Superior temporal gyrus (tissue), 1 donor: Measurements from ENCODE around the gene GAS2L1.

Source experiments
- DNase-seq: peaks from one replicate; pipeline ENCODE4 v3.0.0-alpha.2; 2016; ENCODE audit errors: extremely low spot score

GAS2L1 gene

GRCh38 chr22:29275167-29275566, 31.3 kb upstream of the GAS2L1 start:
- no peak for DNase-seq

DNA sequence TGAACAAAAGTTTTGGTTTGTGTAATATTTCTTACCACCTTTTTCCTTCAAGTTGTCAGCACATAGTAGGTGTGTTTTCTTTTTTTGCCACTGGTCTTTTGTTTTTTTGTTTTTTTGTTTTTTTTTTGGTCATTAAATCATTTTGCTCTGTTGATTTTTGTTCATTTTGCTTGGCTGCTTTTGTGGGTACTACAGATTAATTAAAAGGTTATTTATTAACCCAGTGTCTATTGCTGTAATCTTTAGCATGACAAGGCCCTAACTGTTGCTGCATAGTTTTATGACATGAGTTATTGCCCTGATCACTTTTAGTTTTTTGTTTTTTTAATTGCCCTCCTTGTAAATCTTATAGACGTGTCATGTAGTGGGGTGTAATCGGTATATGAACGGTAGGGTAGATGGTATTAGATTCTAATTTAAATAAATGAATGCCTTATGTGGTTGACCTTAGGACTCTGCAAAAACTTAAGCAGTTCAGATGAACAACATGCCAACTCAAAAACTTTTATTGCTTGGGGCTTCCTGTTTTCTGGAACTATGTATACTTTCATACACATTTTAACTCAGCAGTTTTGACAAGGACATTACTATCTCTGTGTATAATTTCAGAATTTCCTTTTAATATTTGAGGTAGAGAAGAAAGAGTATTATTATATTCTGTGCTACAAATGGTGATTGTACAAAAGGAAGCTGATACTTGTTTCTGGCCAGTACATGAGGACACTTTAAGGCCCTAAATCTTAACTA, 30.5 kb upstream of the GAS2L1 start:
- no peak for DNase-seq

GRCh38 chr22:29277927-29278326, 28.5 kb upstream of the GAS2L1 start:
- no peak for DNase-seq

GRCh38 chr22:29284196-29284595, 22.3 kb upstream of the GAS2L1 start:
- DNase-seq, result no peak

DNA sequence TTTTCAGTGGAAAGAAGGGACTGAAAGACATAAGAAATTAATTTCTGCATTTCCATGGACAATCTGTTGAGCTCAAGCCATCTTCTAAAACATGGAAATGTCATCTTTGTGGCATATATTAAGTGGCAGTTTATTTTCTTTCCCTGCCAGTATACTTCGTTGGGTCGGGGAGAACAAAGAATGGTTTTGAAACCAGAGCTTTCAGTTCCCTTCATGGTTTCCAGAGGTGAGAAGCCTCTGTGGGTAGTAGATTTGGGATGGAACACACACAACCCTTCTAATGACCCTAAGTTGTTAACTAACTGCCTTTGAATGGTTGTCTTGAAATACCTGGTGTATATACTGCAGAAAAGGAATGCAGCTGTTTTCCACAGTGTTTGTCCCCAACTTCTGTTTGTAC, 17.6 kb upstream of the GAS2L1 start:
- peak; percentile 11 for DNase-seq

- DNase-seq, result no peak
Measured at GRCh38 chr22:29290061-29290460, 16.4 kb upstream of the GAS2L1 start.

DNA sequence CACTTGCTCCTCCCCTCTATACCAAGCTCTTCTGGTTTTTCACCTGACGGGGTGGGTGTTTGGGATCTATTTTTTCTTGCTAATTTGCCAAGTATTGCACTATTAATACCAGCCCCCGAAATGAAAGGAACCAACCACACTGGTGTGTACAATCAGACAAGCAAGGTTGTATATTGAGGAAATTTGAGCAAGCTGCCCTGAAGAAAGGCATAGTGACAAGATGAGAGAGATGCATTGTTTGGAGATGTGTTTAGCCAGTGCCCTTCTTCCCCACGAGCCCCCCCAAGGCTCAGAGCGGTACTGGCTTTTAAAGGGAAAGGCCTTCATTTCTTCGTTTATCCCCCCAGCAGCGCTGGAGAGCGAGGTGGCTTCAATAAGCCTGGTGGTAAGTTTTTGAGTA, 15.2 kb upstream of the GAS2L1 start:
- DNase-seq, result peak; percentile 46

DNA sequence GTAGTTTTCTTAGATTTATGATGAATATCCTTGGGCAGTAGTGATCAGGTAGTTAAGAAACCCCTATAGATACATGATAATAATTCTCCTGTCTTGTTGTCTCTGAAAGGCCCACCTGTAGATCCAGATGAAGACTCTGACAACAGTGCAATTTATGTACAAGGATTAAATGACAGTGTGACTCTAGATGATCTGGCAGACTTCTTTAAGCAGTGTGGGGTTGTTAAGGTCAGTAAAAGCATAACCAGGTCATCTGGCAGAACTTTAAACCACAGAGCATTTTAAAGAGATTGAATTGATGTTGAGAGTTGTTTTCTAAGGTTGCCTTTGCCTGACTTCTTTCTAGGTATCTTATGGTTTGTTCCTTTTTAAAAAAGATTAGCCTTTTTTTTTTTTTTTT, 14.1 kb upstream of the GAS2L1 start:
- DNase-seq, result peak; percentile 6

- DNase-seq, result no peak
Measured at GRCh38 chr22:29298641-29299040, 7.8 kb upstream of the GAS2L1 start.

GRCh38 chr22:29299136-29299900, 7.1 kb upstream of the GAS2L1 start:
- no peak for DNase-seq

GRCh38 chr22:29300467-29300806, 6.0 kb upstream of the GAS2L1 start:
- no peak for DNase-seq

DNA sequence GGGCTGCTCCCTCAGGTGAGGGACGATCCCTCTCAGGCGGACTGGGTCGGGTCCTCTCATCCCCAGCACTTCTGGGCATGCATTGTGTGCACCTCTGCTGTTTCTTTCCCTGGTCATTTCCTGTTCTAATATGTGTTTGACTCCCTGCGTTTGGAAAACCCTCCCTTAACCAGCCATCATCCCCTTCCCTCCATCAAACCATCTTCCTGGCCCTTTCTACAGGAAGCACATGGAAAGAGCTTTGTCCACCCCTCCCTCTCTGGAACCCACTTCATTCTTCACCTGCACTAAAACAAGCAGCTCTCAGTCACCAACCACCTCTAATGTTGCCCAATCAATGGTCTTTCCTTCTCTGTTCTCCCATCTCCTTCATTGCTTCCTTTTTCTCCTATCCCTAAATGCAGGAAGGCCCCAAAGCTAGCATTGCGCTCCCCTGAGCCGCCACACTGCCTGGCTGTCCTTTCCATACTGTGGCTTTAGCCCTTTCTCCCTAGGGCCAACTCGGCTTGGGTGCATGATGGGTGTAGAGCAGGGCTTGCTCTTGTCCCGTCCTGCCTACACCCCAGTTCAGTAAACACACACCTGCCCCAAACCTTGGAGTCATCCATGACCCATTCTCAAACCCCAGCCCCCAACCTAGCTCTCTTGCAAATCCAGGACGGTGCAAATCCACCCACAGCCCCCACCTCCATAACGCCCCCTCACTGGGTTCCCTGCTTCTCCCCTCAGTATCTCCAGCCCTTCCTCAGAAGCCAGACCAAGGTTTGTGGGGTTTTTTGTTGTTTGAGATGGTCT, 5.4 kb upstream of the GAS2L1 start:
- no peak for DNase-seq

DNA sequence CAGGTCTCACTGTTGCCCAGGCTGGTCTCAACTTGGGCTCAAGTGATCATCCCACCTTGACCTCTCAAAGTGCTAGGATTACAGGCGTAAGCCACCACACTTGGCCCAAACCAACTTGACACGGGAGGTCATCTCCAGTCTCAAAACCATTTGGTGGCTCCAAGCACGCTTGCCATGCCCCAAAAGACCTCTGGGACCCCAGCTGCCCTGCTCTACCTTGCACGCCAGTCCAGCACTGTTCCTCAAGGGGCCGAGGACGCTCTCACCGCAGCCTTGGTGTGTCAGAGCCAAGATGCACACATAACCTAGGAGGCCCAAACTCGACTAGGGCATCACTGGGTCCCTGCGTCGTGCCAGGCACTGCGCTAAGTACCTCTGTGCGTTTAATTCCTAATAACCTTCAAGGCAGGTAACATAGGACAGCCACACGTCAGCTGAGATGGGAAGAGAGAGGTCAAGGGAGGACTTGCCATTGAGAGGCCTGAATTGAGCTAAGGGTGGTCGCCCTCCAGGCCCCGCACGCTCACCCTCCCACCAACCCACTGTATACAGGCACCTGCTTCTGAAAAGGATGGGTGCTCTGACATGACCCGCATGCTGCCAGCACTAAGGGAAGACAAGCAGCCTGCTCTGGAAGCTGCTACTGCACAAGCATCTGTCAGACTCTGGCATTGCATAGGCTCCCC, 4.6 kb upstream of the GAS2L1 start:
- no peak for DNase-seq

GRCh38 chr22:29302402-29302680, 4.1 kb upstream of the GAS2L1 start:
- DNase-seq, result no peak

- no peak for DNase-seq
Measured at GRCh38 chr22:29302681-29303465, 3.6 kb upstream of the GAS2L1 start.

GRCh38 chr22:29305836-29306174, 645 bp upstream of the GAS2L1 start:
- DNase-seq, result no peak

GRCh38 chr22:29306835-29307595, 565 bp downstream of the GAS2L1 start:
- DNase-seq, result no peak

- no peak for DNase-seq
Measured at GRCh38 chr22:29307596-29308147, 1.2 kb downstream of the GAS2L1 start.

GRCh38 chr22:29308148-29308790, 1.8 kb downstream of the GAS2L1 start:
- no peak for DNase-seq

GRCh38 chr22:29308791-29309262, 2.4 kb downstream of the GAS2L1 start:
- DNase-seq, result no peak
